Glutamatergic neuron (in vitro differentiated cells): ENCODE measurements around the gene SPPL2B. TPM values are rescaled to one million over a fixed set of nuclear protein-coding genes. Genes with fewer than 3 reads are reported as not detected.

Source experiments
- DNase-seq: peaks from one replicate; pipeline ENCODE4 v3.0.0; 2022
- H3K27ac Mint-ChIP-seq: one replicate; pipeline ENCODE4 v1.8.0; 2020; ENCODE audit warnings: mild to moderate bottlenecking, mixed read lengths, inconsistent platforms; ENCODE audit not compliant: unreplicated experiment
- H3K27me3 Mint-ChIP-seq: one replicate; pipeline ENCODE4 v1.8.0; 2020; ENCODE audit warnings: mild to moderate bottlenecking, moderate library complexity, mixed read lengths, inconsistent platforms; ENCODE audit not compliant: unreplicated experiment
- H3K36me3 Mint-ChIP-seq: one replicate; pipeline ENCODE4 v1.8.0; 2020; ENCODE audit warnings: mild to moderate bottlenecking, mixed read lengths, inconsistent platforms; ENCODE audit not compliant: unreplicated experiment
- H3K4me1 Mint-ChIP-seq: one replicate; pipeline ENCODE4 v1.8.0; 2020; ENCODE audit warnings: mild to moderate bottlenecking, low read depth, mixed read lengths, inconsistent platforms; ENCODE audit not compliant: unreplicated experiment
- H3K4me3 Mint-ChIP-seq: one replicate; pipeline ENCODE4 v1.8.0; 2020; ENCODE audit warnings: mild to moderate bottlenecking, mixed read lengths, inconsistent platforms; ENCODE audit not compliant: unreplicated experiment
- H3K9me3 Mint-ChIP-seq: one replicate; pipeline ENCODE4 v1.8.0; 2020; ENCODE audit warnings: mild to moderate bottlenecking, moderate library complexity, mixed read lengths, inconsistent platforms; ENCODE audit not compliant: unreplicated experiment
- total RNA-seq: library from RNA; stranded (reverse); fragmentation: NEBNext Ultra II Directional; extraction: Animal tissue kit (Norgen Biotek cat#: 25700); gene quantifications from one replicate; pipeline ENCODE4 v1.2.1, GENCODE V29; 2021; ENCODE audit not compliant: unreplicated experiment
- TF ChIP-seq, protein P1 (sequence below): fragments of 200-600 bp; sonication (generic); IDR thresholded peaks from one replicate; pipeline ENCODE4 v1.5.0; 2021; ENCODE audit not compliant: partially characterized antibody, unreplicated experiment

The SPPL2B gene
- total RNA-seq, 1 donor from 2014 or later: 166 TPM

DNA sequence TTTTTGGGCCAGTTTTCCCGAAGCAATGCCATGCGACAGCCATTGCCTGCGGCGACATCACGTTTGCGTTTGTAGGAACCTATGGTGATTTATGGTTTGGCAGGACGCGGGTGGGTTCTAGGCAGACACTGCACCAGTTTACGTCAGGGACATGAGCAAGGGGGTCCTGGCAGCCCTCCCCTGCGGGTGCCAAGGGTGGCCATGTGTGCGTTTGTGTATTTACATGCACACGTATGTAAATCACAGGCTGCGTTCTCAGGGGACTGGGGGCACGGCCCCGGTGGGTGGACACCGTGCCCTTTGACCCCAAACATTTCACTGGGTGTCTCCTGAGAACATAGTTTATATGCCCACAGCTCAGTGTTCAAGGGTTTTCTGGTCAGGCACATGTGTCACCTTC lies 22.2 kb downstream of the SPPL2B start:
- no peaks in the 10 kb centered on the region for H3K27me3 Mint-ChIP-seq
- DNase-seq: no peak
- no peaks in the 10 kb centered on the region for H3K36me3 Mint-ChIP-seq
- no peaks in the 10 kb centered on the region for H3K9me3 Mint-ChIP-seq
- peaks cover 2% of the 10 kb centered on the region for H3K4me1 Mint-ChIP-seq
- H3K4me3 Mint-ChIP-seq: no peak overlapping the region
- TF ChIP-seq, protein P1, sequence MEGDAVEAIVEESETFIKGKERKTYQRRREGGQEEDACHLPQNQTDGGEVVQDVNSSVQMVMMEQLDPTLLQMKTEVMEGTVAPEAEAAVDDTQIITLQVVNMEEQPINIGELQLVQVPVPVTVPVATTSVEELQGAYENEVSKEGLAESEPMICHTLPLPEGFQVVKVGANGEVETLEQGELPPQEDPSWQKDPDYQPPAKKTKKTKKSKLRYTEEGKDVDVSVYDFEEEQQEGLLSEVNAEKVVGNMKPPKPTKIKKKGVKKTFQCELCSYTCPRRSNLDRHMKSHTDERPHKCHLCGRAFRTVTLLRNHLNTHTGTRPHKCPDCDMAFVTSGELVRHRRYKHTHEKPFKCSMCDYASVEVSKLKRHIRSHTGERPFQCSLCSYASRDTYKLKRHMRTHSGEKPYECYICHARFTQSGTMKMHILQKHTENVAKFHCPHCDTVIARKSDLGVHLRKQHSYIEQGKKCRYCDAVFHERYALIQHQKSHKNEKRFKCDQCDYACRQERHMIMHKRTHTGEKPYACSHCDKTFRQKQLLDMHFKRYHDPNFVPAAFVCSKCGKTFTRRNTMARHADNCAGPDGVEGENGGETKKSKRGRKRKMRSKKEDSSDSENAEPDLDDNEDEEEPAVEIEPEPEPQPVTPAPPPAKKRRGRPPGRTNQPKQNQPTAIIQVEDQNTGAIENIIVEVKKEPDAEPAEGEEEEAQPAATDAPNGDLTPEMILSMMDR: no peak
- H3K27ac Mint-ChIP-seq: no peak overlapping the region

DNA sequence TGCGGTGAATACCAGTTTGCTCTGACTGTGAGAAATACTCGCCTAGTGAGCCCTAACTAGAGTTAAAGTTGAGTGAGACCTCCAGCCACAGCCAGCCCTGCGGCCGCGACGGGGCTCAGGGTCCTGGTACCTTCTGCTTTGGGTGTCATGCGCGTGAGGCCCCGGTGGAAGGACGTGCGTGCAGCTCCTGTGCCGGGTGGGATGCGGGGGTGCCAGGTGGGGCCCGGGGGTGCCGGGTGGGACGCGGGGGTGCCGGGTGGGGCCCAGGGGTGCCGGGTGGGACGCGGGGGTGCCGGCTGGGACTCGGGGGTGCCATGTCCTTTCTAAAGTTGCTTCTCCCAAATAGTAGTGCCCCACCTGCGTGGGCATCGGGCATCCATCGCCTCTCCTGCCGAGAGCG lies 23.1 kb downstream of the SPPL2B start:
- peaks cover 2% of the 10 kb centered on the region for H3K4me1 Mint-ChIP-seq
- H3K36me3 Mint-ChIP-seq: no peaks in the 10 kb centered on the region
- H3K27me3 Mint-ChIP-seq: no peaks in the 10 kb centered on the region
- H3K9me3 Mint-ChIP-seq: no peaks in the 10 kb centered on the region
- DNase-seq: peak; percentile 25
- H3K27ac Mint-ChIP-seq: no peak overlapping the region
- TF ChIP-seq, protein P1: no peak
- H3K4me3 Mint-ChIP-seq: no peak overlapping the region

DNA sequence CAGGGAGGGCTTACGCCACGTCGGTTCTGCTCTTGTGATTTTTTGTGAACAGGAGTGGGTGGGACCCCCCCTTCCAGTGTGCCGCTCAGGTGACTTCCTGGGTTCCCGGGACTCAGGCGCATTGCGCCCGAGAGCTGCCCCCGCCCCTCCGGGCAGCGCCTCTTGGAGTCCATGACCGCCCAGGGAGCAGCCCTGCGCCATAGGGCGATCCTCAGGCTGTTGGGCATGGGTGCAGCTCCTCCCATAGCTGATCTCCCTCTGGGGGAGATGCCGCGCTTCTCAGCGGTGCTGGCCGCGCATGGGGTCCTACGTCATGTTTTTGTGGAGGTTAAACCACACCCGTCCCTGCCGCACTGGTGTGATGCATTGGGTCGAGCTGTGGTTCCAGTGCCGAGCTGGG lies 23.6 kb downstream of the SPPL2B start:
- TF ChIP-seq, protein P1: no peak
- Mint-ChIP-seq H3K4me1 (peaks cover 2% of the 10 kb centered on the region), H3K36me3 (no peaks in the 10 kb centered on the region), H3K27me3 (no peaks in the 10 kb centered on the region), H3K4me3 (no peak overlapping the region), H3K9me3 (no peaks in the 10 kb centered on the region), H3K27ac (no peak overlapping the region)
- no peak for DNase-seq

DNA sequence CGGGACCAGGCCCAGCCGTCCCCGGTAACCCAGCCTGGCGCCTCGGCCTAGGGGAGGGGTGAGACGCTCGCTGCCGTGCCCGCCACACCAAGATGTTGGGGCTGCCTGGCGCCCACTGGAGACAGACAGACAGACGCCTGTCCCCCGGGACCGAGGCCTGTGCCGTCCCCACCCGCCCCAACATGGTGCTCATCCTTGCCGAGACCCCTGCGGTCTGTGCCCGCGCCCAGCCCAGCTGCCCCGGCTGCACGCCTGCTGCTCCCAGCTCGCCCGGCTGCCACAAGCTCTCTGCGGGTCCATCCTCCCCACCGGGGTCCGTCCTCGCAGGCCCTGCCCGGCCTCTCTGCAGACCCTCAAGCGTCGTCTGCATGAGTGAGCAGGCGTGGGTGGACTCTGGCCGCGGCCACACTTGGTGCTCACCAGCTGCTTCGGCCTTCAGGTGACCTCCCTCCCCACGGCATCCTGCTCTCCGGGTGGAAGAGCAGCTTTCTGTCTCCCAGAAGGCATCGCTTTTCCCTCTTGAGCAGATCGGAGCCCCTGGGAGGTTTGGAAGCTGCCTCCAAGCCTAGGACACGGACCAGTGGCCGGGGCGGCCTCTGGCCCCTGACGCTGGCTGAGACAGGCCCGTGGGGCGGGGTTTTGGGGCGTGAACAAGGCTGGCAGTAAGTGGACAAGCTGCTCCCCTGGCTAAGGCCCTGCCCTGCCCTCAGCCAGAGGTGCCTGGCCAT lies 24.8 kb downstream of the SPPL2B start:
- no peak overlapping the region for H3K4me3 Mint-ChIP-seq
- peaks cover 2% of the 10 kb centered on the region for H3K9me3 Mint-ChIP-seq
- peak; percentile 13 for DNase-seq
- TF ChIP-seq, protein P1: no peak
- no peak overlapping the region for H3K27ac Mint-ChIP-seq
- H3K27me3 Mint-ChIP-seq: no peaks in the 10 kb centered on the region
- peaks cover 2% of the 10 kb centered on the region for H3K4me1 Mint-ChIP-seq
- no peaks in the 10 kb centered on the region for H3K36me3 Mint-ChIP-seq

DNA sequence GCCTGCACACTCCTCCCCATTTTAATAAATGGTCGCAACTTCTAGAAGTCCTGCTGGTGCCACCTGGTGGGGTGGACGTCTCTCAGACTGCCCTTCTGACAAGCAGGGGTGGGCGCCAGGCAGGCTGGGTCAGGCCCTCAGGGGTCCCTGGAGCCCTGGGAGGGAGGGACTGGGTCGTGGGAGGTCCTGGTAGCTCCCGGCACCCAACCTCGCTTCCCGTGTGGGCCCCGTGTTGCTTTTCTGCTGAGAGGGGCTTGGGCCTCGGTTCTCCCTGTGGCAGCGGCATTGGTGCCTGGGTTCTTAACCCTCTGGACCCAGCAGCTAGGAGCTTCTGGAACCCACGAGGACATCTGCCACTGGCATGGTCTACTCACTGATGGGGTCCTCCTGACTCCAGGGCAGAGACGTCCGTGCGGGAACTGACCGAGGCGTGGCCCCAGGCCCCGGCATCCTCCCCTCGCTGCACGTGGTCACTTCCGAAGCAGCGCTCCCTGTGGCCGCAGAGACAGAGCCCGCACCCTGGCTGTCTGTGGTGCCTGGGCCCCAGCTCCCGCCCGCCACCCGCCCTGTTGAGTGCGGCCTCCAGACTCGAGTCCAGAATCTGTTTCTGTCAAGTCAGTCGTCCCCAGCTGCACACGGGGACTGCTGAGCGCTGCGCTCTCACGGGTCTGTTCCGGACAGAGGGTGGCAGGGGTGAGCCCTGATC lies 25.6 kb downstream of the SPPL2B start:
- H3K9me3 Mint-ChIP-seq: peaks cover 6% of the 10 kb centered on the region
- DNase-seq: no peak
- H3K36me3 Mint-ChIP-seq: no peaks in the 10 kb centered on the region
- TF ChIP-seq, protein P1: no peak
- no peak overlapping the region for H3K4me3 Mint-ChIP-seq
- H3K27me3 Mint-ChIP-seq: peaks cover 3% of the 10 kb centered on the region
- peaks cover 2% of the 10 kb centered on the region for H3K4me1 Mint-ChIP-seq
- no peak overlapping the region for H3K27ac Mint-ChIP-seq
